IMR-90 (cell line): Measurements from ENCODE around the gene BTD. TPM values are rescaled to one million over a fixed set of nuclear protein-coding genes. Genes with fewer than 3 reads are reported as not detected.

ENCODE experiments used
- ATAC-seq: fragments of 200-7000 bp; cut with Tn5 transposase; 2 replicates; pipeline ENCODE4 v1.9.1; 2020; ENCODE audit warnings: low read depth, mild to moderate bottlenecking, moderate library complexity
- BruUV-seq: library from RNA; stranded (reverse); fragments of 400-500 nt; replicated peaks from 2 replicates; lab custom pipeline; 2021; lab: Mats Ljungman, UMichigan
- CTCF ChIA-PET: fragments of 300-600 bp; formaldehyde crosslinking; extraction: SDS; loops from one replicate; lab custom pipeline; 2021; ENCODE audit warnings: antibody characterized with exemption; lab: Yijun Ruan, JAX
- POLR2A ChIA-PET: fragments of 300-600 bp; sonication (Branson Sonifier 250); formaldehyde crosslinking; loops from one replicate; lab custom pipeline; 2022; ENCODE audit warnings: antibody characterized with exemption; ENCODE audit not compliant: unreplicated experiment; lab: Charles Lee
- DNase-seq: peaks from one replicate; pipeline ENCODE4 v3.0.0; 2013
- H2AFZ ChIP-seq: replicated peaks from 2 replicates; pipeline ENCODE3; 2013; ENCODE audit warnings: low read length, mild to moderate bottlenecking; ENCODE audit not compliant: poor library complexity
- H2AK5ac ChIP-seq: 2 replicates; pipeline ENCODE4 v1.6.1; 2013; ENCODE audit warnings: low read depth, low read length, inconsistent platforms
- H2AK9ac ChIP-seq: replicated peaks from 2 replicates; pipeline ENCODE3; 2013; ENCODE audit warnings: mild to moderate bottlenecking, low read depth, low read length, moderate library complexity; ENCODE audit not compliant: poor library complexity
- H2BK120ac ChIP-seq: 2 replicates; pipeline ENCODE4 v1.6.1; 2013; ENCODE audit warnings: low read depth, low read length, inconsistent platforms
- H2BK15ac ChIP-seq: 3 replicates; pipeline ENCODE4 v1.6.1; 2013; ENCODE audit warnings: low read depth, low read length, inconsistent platforms
- H2BK20ac ChIP-seq: 2 replicates; pipeline ENCODE4 v1.6.1; 2013; ENCODE audit warnings: low read depth, mild to moderate bottlenecking, inconsistent platforms, low read length, moderate library complexity
- H2BK5ac ChIP-seq: 2 replicates; pipeline ENCODE4 v1.6.1; 2013; ENCODE audit warnings: mild to moderate bottlenecking, low read depth, low read length, inconsistent platforms; ENCODE audit not compliant: poor library complexity, severe bottlenecking
- H3K14ac ChIP-seq: replicated peaks from 2 replicates; pipeline ENCODE4 v1.6.1; 2013; ENCODE audit warnings: low read depth, low read length, inconsistent platforms
- H3K18ac ChIP-seq: 2 replicates; pipeline ENCODE4 v1.6.1; 2013; ENCODE audit warnings: low read depth, low read length, control low read depth
- H3K23ac ChIP-seq: 2 replicates; pipeline ENCODE4 v1.6.1; 2013; ENCODE audit warnings: low read depth, low read length, inconsistent platforms
- H3K27ac ChIP-seq: 2 replicates; pipeline ENCODE4 v1.5.1; 2013; ENCODE audit warnings: mild to moderate bottlenecking, control low read depth, low read length; ENCODE audit not compliant: insufficient read depth
- H3K27me3 ChIP-seq: 2 replicates; pipeline ENCODE4 v1.6.1; 2013; ENCODE audit warnings: low read length; ENCODE audit not compliant: control insufficient read depth, insufficient read depth
- H3K36me3 ChIP-seq: 2 replicates; pipeline ENCODE4 v1.6.1; 2013; ENCODE audit warnings: low read length, mixed read lengths; ENCODE audit not compliant: control insufficient read depth, insufficient read depth
- H3K4ac ChIP-seq: 2 replicates; pipeline ENCODE4 v1.6.1; 2013; ENCODE audit warnings: low read depth, low read length, inconsistent platforms
- H3K4me1 ChIP-seq: 2 replicates; pipeline ENCODE4 v1.6.1; 2013; ENCODE audit warnings: low read length, mixed read lengths; ENCODE audit not compliant: control insufficient read depth, insufficient read depth
- H3K4me2 ChIP-seq: 2 replicates; pipeline ENCODE4 v1.6.1; 2013; ENCODE audit warnings: low read depth, mild to moderate bottlenecking, control low read depth, low read length, moderate library complexity
- H3K4me3 ChIP-seq: 2 replicates; pipeline ENCODE4 v1.5.1; 2013; ENCODE audit warnings: low read depth, mild to moderate bottlenecking, control low read depth, low read length, moderate library complexity; ENCODE audit not compliant: insufficient read depth
- H3K56ac ChIP-seq: 2 replicates; pipeline ENCODE4 v1.6.1; 2013; ENCODE audit warnings: low read length, inconsistent platforms; ENCODE audit not compliant: insufficient read depth; ENCODE audit errors: extremely low read depth
- H3K79me1 ChIP-seq, 2 experiments: 2 replicates each; pipeline ENCODE4 v1.6.1; 2013; ENCODE audit warnings: low read length in 2 of 2, inconsistent platforms in 1 of 2, low read depth in 1 of 2
- H3K9ac ChIP-seq: 2 replicates; pipeline ENCODE4 v1.6.1; 2013; ENCODE audit warnings: low read depth, low read length, control low read depth
- H3K9me1 ChIP-seq: 2 replicates; pipeline ENCODE4 v1.6.1; 2013; ENCODE audit warnings: low read length, inconsistent platforms; ENCODE audit not compliant: insufficient read depth
- H3K9me3 ChIP-seq: 2 replicates; pipeline ENCODE4 v1.6.1; 2013; ENCODE audit warnings: low read length; ENCODE audit not compliant: control insufficient read depth, insufficient read depth
- H4K20me1 ChIP-seq: 2 replicates; pipeline ENCODE4 v1.6.1; 2013; ENCODE audit warnings: low read length, inconsistent platforms; ENCODE audit not compliant: insufficient read depth
- H4K5ac ChIP-seq: 2 replicates; pipeline ENCODE4 v1.6.1; 2013; ENCODE audit warnings: mild to moderate bottlenecking, low read depth, low read length, control low read depth
- H4K8ac ChIP-seq, 2 experiments: 2 replicates each; pipeline ENCODE4 v1.6.1; 2013; ENCODE audit warnings: low read depth in 2 of 2, low read length in 2 of 2, control low read depth in 1 of 2, inconsistent platforms in 1 of 2
- H4K91ac ChIP-seq: 2 replicates; pipeline ENCODE4 v1.6.1; 2013; ENCODE audit warnings: low read depth, low read length, inconsistent platforms; ENCODE audit not compliant: insufficient read depth
- BHLHE40 ChIP-seq: fragments of 150-350 bp; IDR thresholded peaks from 2 replicates; pipeline ENCODE4 v1.6.1; 2016; ENCODE audit warnings: mild to moderate bottlenecking, low read depth, low read length
- CHD1 ChIP-seq: IDR thresholded peaks from 2 replicates; pipeline ENCODE4 v1.6.1; 2012; ENCODE audit warnings: low read depth, low read length, improper control_type of control experiment
- POLR2A ChIP-seq: IDR thresholded peaks from 2 replicates; pipeline ENCODE4 v1.6.1; 2012; ENCODE audit warnings: mild to moderate bottlenecking, low read depth, low read length
- RAD21 ChIP-seq: IDR thresholded peaks from 2 replicates; pipeline ENCODE4 v1.6.1; 2012; ENCODE audit warnings: low read length, improper control_type of control experiment
- RFX5 ChIP-seq: IDR thresholded peaks from 2 replicates; pipeline ENCODE4 v1.8.0; 2012; ENCODE audit warnings: low read depth, mild to moderate bottlenecking, low read length, moderate library complexity
- WGBS, 2 experiments: methylation state at CpG; one replicate each; pipeline versions ENCODE4 v1.1.5 to v1.1.7; 2013; ENCODE audit warnings: missing lambda C conversion rate in 2 of 2; ENCODE audit not compliant: insufficient read length in 1 of 2; ENCODE audit errors: extremely low coverage in 2 of 2; 5-methylcytosine and 5-hydroxymethylcytosine counted together
- dilution Hi-C: fragments of 300-500 bp; cut with HindIII; formaldehyde crosslinking; loops from one replicate; pipeline ENCODE4 v1.14.3; 2018; ENCODE audit warnings: low sequenced_read_pairs; ENCODE audit not compliant: unreplicated experiment
- in situ Hi-C: fragments of 300-500 bp; cut with MboI; formaldehyde crosslinking; loops from 3 replicates; pipeline ENCODE4 v1.14.3; 2019; ENCODE audit warnings: low sequenced_read_pairs, inconsistent platforms, mixed read lengths
- intact Hi-C: fragments of 100-400 bp; cut with micrococcal nuclease; formaldehyde crosslinking; loops from 2 replicates; pipeline ENCODE4 v1.10.0; 2022
- polyA plus RNA-seq, 3 experiments: library from polyadenylated mRNA; depleted of rRNA; stranded (reverse); fragments of >200 nt; gene quantifications; 2 replicates each; pipeline ENCODE4 v1.2.3, GENCODE V29; 2012; ENCODE audit warnings: low replicate concordance in 1 of 3
- total RNA-seq: library from RNA; depleted of rRNA; stranded (reverse); fragments of >200 nt; gene quantifications from 2 replicates; pipeline ENCODE4 v1.2.3, GENCODE V29; 2012
- TF ChIP-seq, protein P1 (sequence below): fragments of 150-350 bp; IDR thresholded peaks from 2 replicates; pipeline ENCODE4 v1.6.1; 2016; ENCODE audit warnings: low read depth, mild to moderate bottlenecking, low read length, moderate library complexity, borderline replicate concordance
- TF ChIP-seq, protein P2 (sequence below): conservative IDR thresholded peaks from 2 replicates; pipeline ENCODE4 v1.5.1; 2012; ENCODE audit warnings: mild to moderate bottlenecking, low read depth, low read length, improper control_type of control experiment

BTD gene
- total and polyA plus RNA-seq, 2 of the 4 experiments (the other 2 are of a cell fraction): 14.8 to 21.1 TPM

DNA sequence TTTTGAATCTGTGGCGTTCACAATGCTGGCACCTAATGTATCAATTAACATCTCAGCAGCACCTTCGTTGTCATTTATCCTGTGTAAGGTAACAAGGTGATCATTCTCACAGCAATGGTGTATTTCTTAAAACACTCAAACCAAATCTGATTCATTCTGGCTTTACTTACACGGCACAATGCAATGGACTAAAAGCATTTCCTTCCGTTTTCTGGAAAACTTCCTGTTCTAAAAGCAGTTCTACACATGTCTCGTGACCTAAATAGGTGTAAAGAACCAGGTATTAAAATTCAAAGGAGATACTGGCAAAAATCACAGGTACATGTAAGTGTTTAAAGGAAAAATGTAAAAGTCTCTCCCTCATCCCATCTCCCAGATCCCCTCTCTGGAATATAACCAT is 77.8 kb downstream of the BTD start:
- Histone ChIP-seq H4K5ac (no peak overlapping the region), H2BK15ac (no peak overlapping the region), H3K27ac (no peak overlapping the region), H3K4me2 (no peak overlapping the region), H3K9me3 (no peaks in the 10 kb centered on the region), H3K18ac (no peak overlapping the region), H3K4ac (no peak overlapping the region), H2BK120ac (no peak overlapping the region), H4K8ac (no peak overlapping the region), H2AFZ (no peak overlapping the region), H3K27me3 (no peaks in the 10 kb centered on the region), H3K23ac (no peak overlapping the region), H3K9me1 (peaks cover 5% of the 10 kb centered on the region; the same call in 1 of the 2 replicates), H4K20me1 (no peaks in the 10 kb centered on the region), H3K14ac (no peak overlapping the region), H2AK9ac (no peak overlapping the region), H3K79me1 (peaks cover 15 to 33% of the 10 kb centered on the region in 2 experiments), H2AK5ac (no peak overlapping the region), H3K36me3 (peaks cover 37% of the 10 kb centered on the region), H3K56ac (no peak overlapping the region), H2BK5ac (no peak overlapping the region), H3K9ac (no peak overlapping the region), H4K91ac (no peak overlapping the region), H3K4me3 (no peak overlapping the region), H3K4me1 (no peaks in the 10 kb centered on the region), H2BK20ac (no peak overlapping the region)
- ChIA-PET CTCF (no interaction called here), POLR2A (no interaction called here)
- no peak for ATAC-seq
- DNase-seq: no peak
- in situ Hi-C loops (loop anchor here (25.0 kb wide), 1 partner anchor 442 kb away; no protein-coding TSS in a partner anchor), dilution Hi-C loops (no loop called here), intact Hi-C loops (no loop called here)
- TF ChIP-seq, protein P1, sequence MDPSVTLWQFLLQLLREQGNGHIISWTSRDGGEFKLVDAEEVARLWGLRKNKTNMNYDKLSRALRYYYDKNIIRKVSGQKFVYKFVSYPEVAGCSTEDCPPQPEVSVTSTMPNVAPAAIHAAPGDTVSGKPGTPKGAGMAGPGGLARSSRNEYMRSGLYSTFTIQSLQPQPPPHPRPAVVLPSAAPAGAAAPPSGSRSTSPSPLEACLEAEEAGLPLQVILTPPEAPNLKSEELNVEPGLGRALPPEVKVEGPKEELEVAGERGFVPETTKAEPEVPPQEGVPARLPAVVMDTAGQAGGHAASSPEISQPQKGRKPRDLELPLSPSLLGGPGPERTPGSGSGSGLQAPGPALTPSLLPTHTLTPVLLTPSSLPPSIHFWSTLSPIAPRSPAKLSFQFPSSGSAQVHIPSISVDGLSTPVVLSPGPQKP: no peak
- no peak for TF ChIP-seq RFX5
- TF ChIP-seq BHLHE40: no peak
- no peak for TF ChIP-seq RAD21
- TF ChIP-seq POLR2A: no peak
- TF ChIP-seq CHD1: no peak
- TF ChIP-seq, protein P2, sequence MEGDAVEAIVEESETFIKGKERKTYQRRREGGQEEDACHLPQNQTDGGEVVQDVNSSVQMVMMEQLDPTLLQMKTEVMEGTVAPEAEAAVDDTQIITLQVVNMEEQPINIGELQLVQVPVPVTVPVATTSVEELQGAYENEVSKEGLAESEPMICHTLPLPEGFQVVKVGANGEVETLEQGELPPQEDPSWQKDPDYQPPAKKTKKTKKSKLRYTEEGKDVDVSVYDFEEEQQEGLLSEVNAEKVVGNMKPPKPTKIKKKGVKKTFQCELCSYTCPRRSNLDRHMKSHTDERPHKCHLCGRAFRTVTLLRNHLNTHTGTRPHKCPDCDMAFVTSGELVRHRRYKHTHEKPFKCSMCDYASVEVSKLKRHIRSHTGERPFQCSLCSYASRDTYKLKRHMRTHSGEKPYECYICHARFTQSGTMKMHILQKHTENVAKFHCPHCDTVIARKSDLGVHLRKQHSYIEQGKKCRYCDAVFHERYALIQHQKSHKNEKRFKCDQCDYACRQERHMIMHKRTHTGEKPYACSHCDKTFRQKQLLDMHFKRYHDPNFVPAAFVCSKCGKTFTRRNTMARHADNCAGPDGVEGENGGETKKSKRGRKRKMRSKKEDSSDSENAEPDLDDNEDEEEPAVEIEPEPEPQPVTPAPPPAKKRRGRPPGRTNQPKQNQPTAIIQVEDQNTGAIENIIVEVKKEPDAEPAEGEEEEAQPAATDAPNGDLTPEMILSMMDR: no peak
- no CpG with 5 or more reads among the region's 5 CpGs for WGBS, 2 experiments
- no TSS peak for BruUV-seq
